Smooth muscle cell (in vitro differentiated cells): Measurements from ENCODE around the gene CHST3. TPM values are rescaled to one million over a fixed set of nuclear protein-coding genes. Genes with fewer than 3 reads are reported as not detected.
A peak's percentile ranks its signal among the peaks of the same experiment; 100 is the strongest.

Experiments
- DNase-seq: peaks from one replicate; lab custom pipeline; 2025; ENCODE audit not compliant: unreplicated experiment; lab: John Stamatoyannopoulos, UW
- H2AFZ ChIP-seq: fragments of 200-600 bp; sonication (generic); 2 replicates; pipeline ENCODE4 v1.6.0; 2016; ENCODE audit warnings: antibody characterized with exemption, low read depth, mild to moderate bottlenecking
- H3F3A ChIP-seq: fragments of 200-600 bp; sonication (generic); 2 replicates; pipeline ENCODE4 v1.6.0; 2017; ENCODE audit warnings: antibody characterized with exemption, low read depth
- H3K27ac ChIP-seq: fragments of 200-600 bp; sonication (generic); 2 replicates; pipeline ENCODE4 v1.5.1; 2016; ENCODE audit warnings: low read depth, mild to moderate bottlenecking
- H3K27me3 ChIP-seq: fragments of 200-600 bp; sonication (generic); 2 replicates; pipeline ENCODE4 v1.6.1; 2016; ENCODE audit warnings: low read depth, mild to moderate bottlenecking
- H3K36me3 ChIP-seq: fragments of 200-600 bp; sonication (generic); 2 replicates; pipeline ENCODE4 v1.5.1; 2016; ENCODE audit warnings: low read depth
- H3K4me1 ChIP-seq: fragments of 200-600 bp; sonication (generic); 2 replicates; pipeline ENCODE4 v1.5.1; 2016; ENCODE audit warnings: low read depth
- H3K4me2 ChIP-seq: fragments of 200-600 bp; sonication (generic); 2 replicates; pipeline ENCODE4 v1.6.0; 2016; ENCODE audit warnings: mild to moderate bottlenecking
- H3K4me3 ChIP-seq: fragments of 200-600 bp; sonication (generic); 2 replicates; pipeline ENCODE4 v1.5.1; 2016; ENCODE audit warnings: mild to moderate bottlenecking
- H3K79me2 ChIP-seq: fragments of 200-600 bp; sonication (generic); 2 replicates; pipeline ENCODE4 v1.6.0; 2016; ENCODE audit warnings: low read depth, mild to moderate bottlenecking
- H3K9ac ChIP-seq: fragments of 200-600 bp; sonication (generic); 2 replicates; pipeline ENCODE4 v1.6.0; 2016; ENCODE audit warnings: low read depth
- H3K9me3 ChIP-seq: fragments of 200-600 bp; sonication (generic); replicated peaks from 2 replicates; pipeline ENCODE4 v1.5.1; 2016; ENCODE audit warnings: low read depth
- H4K20me1 ChIP-seq: fragments of 200-600 bp; sonication (generic); 2 replicates; pipeline ENCODE4 v1.6.0; 2016; ENCODE audit warnings: low read depth
- CTCF ChIP-seq: fragments of 200-600 bp; sonication (generic); IDR thresholded peaks from 2 replicates; pipeline ENCODE4 v1.5.1; 2017; ENCODE audit warnings: borderline replicate concordance, mild to moderate bottlenecking, antibody characterized with exemption; ENCODE audit not compliant: insufficient read depth, poor library complexity, severe bottlenecking
- WGBS: methylation state at CpG from one replicate; pipeline ENCODE4 v1.1.7; 2016; ENCODE audit warnings: low lambda C conversion rate; 5-methylcytosine and 5-hydroxymethylcytosine counted together
- polyA plus RNA-seq: library from polyadenylated mRNA; unstranded; fragments of >200 nt; fragmentation: Nextera tagmentation; extraction: Ambion mirVana; gene quantifications from 2 replicates; pipeline ENCODE4 v1.2.1, GENCODE V29; 2016
- total RNA-seq: library from RNA; depleted of rRNA; stranded (reverse); fragments of >200 nt; gene quantifications from 2 replicates; pipeline ENCODE4 v1.2.3, GENCODE V29; 2014

The CHST3 gene
- total and polyA plus RNA-seq, 2 experiments from 2014 or later: 7.0 to 10.6 TPM

- H4K20me1 ChIP-seq: no peaks in the 10 kb centered on the region
- H3K4me3 ChIP-seq: no peak overlapping the region
- no peak overlapping the region for H3K9ac ChIP-seq
- no peak overlapping the region for H3K4me2 ChIP-seq
- DNase-seq: peak; percentile 65
- H3F3A ChIP-seq: peaks cover 10% of the 10 kb centered on the region
- peaks cover 10% of the 10 kb centered on the region for H3K4me1 ChIP-seq
- TF ChIP-seq CTCF: peak; percentile 99
- H3K9me3 ChIP-seq: no peaks in the 10 kb centered on the region
- no peaks in the 10 kb centered on the region for H3K27me3 ChIP-seq
- H3K27ac ChIP-seq: no peak overlapping the region
- no peaks in the 10 kb centered on the region for H3K79me2 ChIP-seq
- H3K36me3 ChIP-seq: no peaks in the 10 kb centered on the region
- H2AFZ ChIP-seq: peak overlapping the region; percentile 20
- WGBS: 25% methylated on average over 12 of the region's 12 CpGs
These were observed 84.4 kb downstream of the CHST3 start for GRCh38 chr10:72048450-72049124.

- no peak for TF ChIP-seq CTCF
- Histone ChIP-seq H3K4me3 (no peak overlapping the region), H3K79me2 (no peaks in the 10 kb centered on the region), H3K27me3 (no peaks in the 10 kb centered on the region), H3K9me3 (no peaks in the 10 kb centered on the region), H3K36me3 (no peaks in the 10 kb centered on the region), H3F3A (peaks cover 8% of the 10 kb centered on the region), H4K20me1 (no peaks in the 10 kb centered on the region), H2AFZ (no peak overlapping the region), H3K9ac (no peak overlapping the region), H3K4me1 (peaks cover 8% of the 10 kb centered on the region), H3K4me2 (no peak overlapping the region), H3K27ac (no peak overlapping the region)
- DNase-seq: no peak
- WGBS: 75% methylated on average over 1 of the region's 1 CpG
These were observed 85.3 kb downstream of the CHST3 start for GRCh38 chr10:72049472-72049871.

GRCh38 chr10:72049969-72050781 is 86.0 kb downstream of the CHST3 start:
- H3K36me3 ChIP-seq: no peaks in the 10 kb centered on the region
- H3K4me2 ChIP-seq: no peak overlapping the region
- H4K20me1 ChIP-seq: no peaks in the 10 kb centered on the region
- H3F3A ChIP-seq: peaks cover under 1% of the 10 kb centered on the region
- H3K27me3 ChIP-seq: no peaks in the 10 kb centered on the region
- H3K79me2 ChIP-seq: no peaks in the 10 kb centered on the region
- H3K9me3 ChIP-seq: no peaks in the 10 kb centered on the region
- no peak overlapping the region for H3K27ac ChIP-seq
- H3K4me3 ChIP-seq: no peak overlapping the region
- no peak overlapping the region for H3K9ac ChIP-seq
- 90% methylated on average over 5 of the region's 5 CpGs for WGBS
- peaks cover under 1% of the 10 kb centered on the region for H3K4me1 ChIP-seq
- no peak for DNase-seq
- no peak for TF ChIP-seq CTCF
- H2AFZ ChIP-seq: no peak overlapping the region
